GM21717 (cell line): ENCODE data around the gene LITAFD.
"Not testable (repeated sequence)": the region's sequence is repeated elsewhere in the genome, so short reads cannot be mapped to it uniquely, and the experiment has no call there.

ENCODE experiments used
- ATAC-seq: cut with Tn5 transposase; IDR thresholded peaks from one replicate; pipeline ENCODE4 v1.9.1; 2021; ENCODE audit warnings: mild to moderate bottlenecking, moderate library complexity; ENCODE audit not compliant: unreplicated experiment

The LITAFD gene

DNA sequence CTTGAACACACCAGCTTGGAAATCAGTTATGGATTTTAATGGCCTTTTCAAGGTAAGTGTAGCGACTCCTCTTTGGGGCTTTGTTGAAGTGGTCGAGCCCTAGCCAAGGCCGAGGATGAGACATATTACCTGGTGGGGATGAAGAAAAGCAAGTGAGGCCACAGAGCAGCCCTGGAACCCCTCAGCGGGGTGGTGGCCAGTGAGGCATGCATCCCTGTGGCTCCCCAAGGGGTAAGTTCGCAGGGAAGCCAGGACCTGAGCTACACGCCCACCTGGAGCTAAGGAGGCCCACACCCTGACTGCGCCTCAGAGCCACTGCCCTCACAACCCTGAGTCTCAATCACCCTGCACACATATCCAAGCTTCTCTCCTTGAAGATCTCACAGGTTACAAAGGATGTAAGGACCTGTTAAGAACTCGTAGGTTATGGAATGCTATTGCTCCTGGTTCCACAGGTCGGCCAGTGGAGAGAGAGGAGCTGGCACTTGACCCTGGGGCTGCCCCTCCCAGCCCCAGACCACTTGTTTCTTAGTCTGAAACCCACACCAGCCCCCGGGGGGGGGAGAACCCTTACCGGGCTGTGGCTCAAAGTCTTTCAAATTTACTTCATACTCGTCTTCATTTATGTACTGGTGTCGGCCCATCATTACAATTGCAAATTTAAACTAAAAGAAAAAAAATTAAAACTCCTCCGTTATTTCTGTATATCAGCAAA lies 12.0 kb downstream of the LITAFD start:
- ATAC-seq = no peak

DNA sequence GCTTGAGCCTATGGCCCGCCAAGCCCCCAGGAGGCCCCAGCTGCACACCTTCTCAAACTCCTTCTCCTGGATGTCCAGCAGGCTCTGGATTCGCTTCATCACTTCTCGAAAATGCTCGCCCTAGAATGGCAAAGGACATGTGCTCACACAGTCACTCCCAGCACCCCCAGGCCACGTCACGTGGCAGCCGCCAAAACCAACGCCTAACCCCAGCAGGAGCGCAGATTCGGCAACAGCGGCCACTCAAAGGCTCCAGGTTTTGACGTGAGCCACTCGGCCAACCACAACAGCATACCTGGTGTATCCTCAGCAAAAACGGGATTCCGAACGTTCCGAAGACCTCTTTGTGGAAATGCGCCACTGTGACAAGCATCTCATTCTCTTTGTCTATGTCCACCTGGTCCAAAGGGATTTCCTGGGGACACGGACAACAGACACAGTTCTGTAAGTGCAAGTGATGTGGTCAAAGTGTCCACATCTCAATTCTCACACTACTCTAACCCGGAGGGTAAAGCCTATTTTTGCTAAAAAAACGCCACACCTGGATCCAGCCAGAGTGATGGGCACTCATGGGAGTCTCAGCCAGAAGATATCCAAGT lies 12.7 kb downstream of the LITAFD start:
- ATAC-seq = no peak

- no peak for ATAC-seq
Observed at GRCh38 chr16:8898660-8899318, 16.6 kb downstream of the LITAFD start.

DNA sequence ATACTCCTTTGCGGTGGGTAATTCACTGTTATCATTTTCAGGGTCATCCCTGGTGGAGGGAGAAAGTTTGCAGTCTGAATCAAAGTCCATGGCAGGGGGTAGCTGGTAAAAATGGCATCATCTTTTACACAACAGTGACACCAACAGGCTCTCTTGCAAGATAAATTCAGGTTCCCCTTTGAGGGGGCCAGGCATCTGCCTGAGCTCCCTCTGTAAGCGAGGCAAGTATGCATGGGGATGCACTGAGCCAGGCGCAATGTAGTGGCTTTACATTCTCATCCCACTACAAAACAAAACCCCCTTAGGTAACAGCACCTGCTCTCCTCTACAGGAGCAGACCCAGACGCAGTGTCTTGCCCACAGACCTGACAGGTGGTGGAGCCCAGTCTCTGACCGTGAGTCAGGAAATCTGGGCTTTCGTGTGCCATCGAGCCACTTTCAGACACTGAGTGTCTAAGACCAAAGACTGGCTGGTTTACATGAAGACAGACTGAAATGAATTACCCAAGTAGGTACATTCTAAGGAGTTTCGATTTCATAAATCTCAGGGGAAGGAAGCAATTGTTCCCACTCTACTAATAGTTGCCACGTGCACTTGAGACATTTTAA lies 17.7 kb downstream of the LITAFD start:
- no peak for ATAC-seq

DNA sequence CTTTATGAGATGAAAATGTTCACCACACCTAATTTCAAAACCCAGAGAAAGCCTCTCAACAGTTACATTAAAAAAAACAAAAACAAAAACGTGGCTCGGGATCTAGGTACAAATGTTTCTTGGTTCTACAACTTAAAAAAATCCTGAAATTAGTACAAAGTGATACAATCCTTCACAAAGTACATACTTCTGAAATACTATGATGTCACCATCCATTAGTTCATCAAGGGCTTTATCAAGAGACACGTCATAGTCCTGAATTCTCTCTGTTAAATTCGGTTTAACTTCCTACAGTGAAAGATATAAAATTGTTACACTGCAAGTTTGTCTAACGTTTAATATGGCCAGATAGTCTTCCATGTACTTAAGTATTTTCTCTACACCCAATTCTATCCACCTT lies 18.2 kb downstream of the LITAFD start:
- no peak for ATAC-seq

DNA sequence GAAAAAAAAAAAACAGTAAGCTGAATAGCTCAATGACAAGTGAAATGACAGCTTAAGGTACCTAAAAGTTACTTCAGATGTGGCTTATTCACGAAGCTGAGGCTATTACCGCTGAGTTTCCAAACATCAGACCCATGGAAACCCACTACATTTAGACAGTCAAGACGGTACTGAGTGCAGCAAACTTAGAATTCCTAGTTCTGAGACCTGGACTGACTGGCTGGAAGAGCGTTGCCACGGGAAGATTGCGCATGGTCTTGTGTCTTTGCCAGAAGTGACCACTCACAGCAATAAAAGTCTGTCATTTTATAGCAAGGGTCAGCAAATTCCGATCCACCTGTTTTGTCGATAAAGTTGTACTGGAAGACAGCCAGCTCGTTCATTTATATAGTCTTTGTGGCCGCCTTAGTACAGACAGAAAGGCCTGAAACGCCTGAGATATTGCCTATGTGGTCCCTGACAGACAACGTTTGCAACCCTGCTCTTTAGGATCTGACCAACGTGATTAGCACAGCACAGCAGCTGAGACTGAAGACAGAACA lies 19.2 kb downstream of the LITAFD start:
- ATAC-seq = no peak

DNA sequence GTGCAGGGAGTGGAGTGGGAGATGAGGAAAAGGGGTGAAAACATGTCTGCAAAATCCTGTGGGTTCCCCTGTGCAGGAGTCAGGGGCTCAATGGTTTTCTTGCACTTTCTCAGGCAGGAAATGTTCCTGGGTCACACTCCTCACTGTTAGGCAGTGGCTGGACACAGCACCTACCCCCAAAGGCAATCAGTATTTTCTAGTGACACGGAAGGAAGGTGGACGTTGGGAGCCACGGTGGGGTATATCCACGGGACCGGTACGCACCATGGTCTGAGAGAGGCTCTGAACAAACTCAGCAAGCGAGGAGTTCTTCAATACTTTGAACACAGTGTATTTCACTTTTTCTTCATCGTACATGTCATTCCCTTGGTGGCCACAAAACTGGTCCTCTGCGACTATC lies 20.9 kb downstream of the LITAFD start:
- ATAC-seq = no peak

DNA sequence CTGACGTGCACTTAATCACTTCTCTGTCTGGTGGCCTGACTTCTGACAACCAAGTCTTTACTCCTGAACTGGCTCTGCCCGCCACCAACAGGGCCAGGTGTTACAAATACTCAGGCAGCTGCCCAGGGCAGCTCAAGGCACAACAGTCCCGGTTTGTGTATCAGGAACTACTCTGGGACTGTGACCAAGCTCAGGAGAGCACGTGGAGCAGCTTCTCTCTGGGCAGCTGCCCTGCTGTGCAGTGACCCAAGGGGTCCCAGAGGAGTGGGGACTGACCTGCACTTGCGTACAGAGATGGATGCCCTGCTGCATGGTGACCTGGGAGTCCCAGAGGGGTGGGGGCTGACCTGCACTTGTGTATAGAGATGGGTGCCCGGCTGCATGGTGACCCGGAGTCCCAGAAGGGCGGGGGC lies 21.9 kb downstream of the LITAFD start:
- no peak for ATAC-seq

DNA sequence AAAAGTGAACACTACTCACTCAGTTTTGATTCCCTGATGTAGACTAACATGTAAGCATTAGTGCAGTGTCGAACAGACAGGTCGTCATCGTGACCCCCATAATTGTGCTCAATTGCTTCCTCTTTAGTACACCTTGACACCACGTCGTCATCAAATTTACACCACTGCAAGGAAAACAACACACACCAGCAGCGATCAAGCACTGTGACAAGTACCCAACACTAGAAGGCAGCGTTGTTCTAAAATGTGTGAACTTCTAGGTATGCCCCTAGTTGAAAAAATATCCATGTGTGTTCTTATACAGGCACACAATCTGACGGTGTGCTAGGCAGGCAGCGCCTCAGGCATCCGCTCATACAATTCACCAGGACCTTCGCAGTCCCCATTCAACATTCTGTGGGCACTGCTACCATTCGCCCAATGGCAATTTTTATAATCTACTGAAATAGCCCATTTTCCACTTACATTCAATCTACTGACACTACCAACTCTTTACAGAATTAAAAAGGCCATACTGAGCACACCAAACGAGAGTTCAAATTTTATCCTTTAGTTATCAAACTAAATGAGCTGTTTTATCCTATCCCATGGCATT lies 23.1 kb downstream of the LITAFD start:
- no peak for ATAC-seq

GRCh38 chr16:8905795-8906591 lies 23.8 kb downstream of the LITAFD start:
- ATAC-seq = no peak

DNA sequence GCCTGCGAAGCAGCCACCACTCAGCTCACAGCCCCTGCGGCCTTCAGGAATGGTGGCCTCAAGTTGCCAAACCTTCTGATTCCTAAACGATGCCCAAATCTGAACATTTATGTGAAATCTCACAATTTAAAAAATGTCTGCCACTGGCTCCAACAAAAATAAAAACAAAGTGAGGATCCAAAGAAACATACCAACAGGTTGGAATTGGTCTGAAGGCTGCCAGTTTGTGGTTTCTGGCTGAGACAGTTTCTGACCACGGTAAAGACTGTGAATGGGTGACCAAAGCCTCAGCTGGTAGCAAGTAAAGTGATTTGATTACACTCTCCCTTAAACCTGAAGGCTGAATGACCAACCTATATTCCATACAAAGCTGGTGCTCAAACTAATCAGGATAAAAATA lies 24.9 kb downstream of the LITAFD start:
- ATAC-seq = no peak

DNA sequence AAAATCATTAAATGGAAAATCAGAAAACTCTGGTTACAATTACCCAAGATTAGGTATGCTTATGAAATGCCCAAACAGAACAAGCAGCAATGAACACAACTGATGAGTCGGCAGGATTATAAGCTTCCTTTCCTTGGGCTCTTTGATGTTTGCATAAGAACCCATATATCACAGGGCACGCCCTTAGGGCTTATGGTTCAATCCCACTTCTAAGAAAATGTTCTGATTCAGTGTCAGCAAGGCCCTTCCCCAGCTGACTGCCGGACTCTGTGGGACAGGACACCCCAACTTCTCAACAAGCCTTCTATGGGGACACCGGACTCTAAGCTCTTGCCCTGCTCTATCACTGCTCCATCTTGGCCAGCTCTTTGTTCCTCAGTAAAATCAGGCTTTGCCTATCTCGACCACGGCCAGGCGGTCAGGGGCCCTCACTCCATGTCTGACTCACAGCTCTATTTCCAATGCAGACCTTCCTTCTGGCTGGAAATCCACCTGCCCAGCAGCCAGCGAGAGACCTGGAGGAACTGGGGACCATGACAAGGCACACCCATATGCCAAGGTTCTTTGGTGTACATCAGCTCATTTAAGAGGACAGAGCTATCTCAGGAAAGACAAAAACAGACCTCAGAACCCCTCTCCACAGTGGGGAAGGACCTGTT lies 26.8 kb downstream of the LITAFD start:
- ATAC-seq = no peak

GRCh38 chr16:8910811-8911210 lies 28.7 kb downstream of the LITAFD start:
- no peak for ATAC-seq

GRCh38 chr16:8912793-8913192 lies 30.6 kb downstream of the LITAFD start:
- ATAC-seq = no peak

GRCh38 chr16:8914098-8914497 lies 31.9 kb downstream of the LITAFD start:
- no peak for ATAC-seq

GRCh38 chr16:8915722-8916301 lies 33.7 kb downstream of the LITAFD start:
- no peak for ATAC-seq

DNA sequence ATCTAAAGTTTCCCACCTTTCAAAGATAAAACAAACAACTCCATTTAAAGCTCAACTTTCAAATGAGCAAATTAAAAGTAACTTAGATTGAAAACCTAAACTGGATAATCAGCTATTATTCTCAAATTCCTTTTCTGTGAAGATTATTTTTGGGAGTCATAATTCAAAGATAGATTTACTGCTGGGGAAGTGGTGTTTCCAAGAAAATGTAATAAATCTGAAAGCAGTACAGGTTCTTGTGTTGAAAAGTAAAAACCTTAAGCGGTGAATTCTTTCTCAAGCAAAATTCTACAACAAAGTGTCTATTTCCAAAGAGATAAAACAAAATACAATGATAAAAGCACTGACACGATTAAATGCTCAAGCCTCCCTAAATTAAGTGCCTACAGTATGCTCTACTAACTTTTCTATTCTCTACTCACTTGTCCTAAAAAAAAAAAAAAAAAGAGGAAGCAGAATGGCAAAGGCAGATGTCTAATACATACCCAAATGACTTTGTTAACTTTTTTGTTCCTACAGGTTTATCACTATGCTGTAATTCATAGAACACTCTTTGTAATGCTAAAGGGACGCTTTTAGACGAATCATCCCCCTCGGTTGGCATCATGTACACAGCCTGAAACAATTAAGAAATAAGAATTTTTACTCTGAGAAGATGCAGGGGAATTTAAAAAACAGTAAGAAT lies 34.5 kb downstream of the LITAFD start:
- ATAC-seq = no peak

DNA sequence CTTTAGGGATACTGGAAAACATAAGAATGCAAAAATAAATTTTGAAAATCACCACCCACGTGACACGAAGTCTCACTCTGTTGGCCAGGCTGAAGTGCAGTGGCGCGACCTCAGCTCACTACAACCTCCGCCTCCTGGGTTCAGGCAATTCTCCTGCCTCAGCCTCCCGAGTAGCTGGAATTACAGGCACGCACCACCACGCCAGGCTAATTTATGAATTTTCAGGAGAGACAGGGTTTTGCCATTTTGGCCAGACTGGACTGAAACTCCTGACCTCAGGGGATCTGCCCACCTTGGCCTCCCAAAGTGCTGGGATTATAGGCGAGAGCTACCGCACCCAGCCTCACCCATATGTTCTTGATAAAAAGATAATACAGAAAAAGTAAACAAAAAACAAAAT lies 35.2 kb downstream of the LITAFD start:
- not testable (repeated sequence) for ATAC-seq
